Breast epithelium (tissue), 3 donors: ENCODE results near the gene PPP6R3.

Experiments
- POLR2A ChIP-seq: fragments of 450-650 bp; IDR thresholded peaks from one replicate; pipeline ENCODE4 v1.6.1; 2016; ENCODE audit warnings: antibody characterized with exemption, mild to moderate bottlenecking, moderate library complexity
- TF ChIP-seq, protein P1 (sequence below), 3 donors: fragments of 450-650 bp; IDR thresholded peaks; one replicate each; pipeline ENCODE4 v1.5.1; 2016 to 2017; ENCODE audit warnings: antibody characterized with exemption in 3 of 3, mild to moderate bottlenecking in 3 of 3, moderate library complexity in 3 of 3

DNA sequence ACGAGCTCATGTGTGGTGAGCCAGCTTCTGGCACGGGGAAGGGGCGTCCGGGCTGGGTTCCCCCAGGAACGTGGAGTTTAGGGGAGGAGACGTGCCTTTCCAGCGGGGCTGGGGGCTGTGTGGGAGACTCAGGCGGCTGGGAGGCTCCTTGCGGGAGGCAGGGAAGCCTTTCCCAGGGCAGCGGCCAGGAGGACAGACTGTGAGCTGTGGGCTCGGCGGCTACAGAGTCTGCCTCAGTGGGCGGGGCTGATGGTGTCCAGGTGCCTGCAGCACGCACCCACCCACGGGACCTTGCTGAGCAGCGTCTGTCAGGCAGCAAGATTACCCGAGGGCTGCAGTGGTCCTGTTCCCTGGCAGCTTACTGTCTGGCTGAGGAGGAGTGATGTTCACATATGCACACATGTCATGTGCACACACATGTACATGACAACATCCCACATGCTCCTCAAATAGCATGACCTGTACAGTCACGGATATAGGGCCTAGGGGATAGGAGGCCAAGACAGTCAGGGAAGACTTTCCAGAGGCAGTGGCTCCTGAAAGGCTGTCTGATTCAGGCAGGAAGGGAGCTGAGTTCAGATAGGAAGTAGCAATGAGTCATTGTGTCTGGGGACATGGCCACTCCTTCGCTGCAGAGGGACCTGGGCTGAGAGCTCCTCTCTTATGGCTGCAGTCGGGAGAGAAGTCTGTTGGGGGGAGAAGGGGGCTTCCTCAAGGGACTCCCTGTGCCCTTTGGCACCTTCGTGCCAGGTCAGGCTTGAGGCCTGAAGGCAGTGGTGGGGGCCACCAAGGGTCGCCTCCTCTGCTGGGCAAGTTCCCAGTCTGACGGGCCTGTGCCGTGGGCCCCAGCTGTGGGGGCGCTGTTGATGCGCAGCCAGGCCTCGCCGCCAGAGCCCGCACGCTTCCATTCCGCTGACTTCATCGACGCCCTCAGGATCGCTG, 23.3 kb upstream of the PPP6R3 start:
- TF ChIP-seq, protein P1, sequence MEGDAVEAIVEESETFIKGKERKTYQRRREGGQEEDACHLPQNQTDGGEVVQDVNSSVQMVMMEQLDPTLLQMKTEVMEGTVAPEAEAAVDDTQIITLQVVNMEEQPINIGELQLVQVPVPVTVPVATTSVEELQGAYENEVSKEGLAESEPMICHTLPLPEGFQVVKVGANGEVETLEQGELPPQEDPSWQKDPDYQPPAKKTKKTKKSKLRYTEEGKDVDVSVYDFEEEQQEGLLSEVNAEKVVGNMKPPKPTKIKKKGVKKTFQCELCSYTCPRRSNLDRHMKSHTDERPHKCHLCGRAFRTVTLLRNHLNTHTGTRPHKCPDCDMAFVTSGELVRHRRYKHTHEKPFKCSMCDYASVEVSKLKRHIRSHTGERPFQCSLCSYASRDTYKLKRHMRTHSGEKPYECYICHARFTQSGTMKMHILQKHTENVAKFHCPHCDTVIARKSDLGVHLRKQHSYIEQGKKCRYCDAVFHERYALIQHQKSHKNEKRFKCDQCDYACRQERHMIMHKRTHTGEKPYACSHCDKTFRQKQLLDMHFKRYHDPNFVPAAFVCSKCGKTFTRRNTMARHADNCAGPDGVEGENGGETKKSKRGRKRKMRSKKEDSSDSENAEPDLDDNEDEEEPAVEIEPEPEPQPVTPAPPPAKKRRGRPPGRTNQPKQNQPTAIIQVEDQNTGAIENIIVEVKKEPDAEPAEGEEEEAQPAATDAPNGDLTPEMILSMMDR (IDR thresholded peaks at IDR 0.05): no peak
- no peak for TF ChIP-seq POLR2A
